ENCODE results near the gene CD9. TPM values are rescaled to one million over a fixed set of nuclear protein-coding genes. Genes with fewer than 3 reads are reported as not detected.
A peak's percentile ranks its signal among the peaks of the same experiment; 100 is the strongest.
"Not testable (repeated sequence)": the region's sequence is repeated elsewhere in the genome, so short reads cannot be mapped to it uniquely, and the experiment has no call there.

Gene CD9
- total and polyA plus RNA-seq, 12 donors: 14.9 to 461 (median 276) TPM

DNA sequence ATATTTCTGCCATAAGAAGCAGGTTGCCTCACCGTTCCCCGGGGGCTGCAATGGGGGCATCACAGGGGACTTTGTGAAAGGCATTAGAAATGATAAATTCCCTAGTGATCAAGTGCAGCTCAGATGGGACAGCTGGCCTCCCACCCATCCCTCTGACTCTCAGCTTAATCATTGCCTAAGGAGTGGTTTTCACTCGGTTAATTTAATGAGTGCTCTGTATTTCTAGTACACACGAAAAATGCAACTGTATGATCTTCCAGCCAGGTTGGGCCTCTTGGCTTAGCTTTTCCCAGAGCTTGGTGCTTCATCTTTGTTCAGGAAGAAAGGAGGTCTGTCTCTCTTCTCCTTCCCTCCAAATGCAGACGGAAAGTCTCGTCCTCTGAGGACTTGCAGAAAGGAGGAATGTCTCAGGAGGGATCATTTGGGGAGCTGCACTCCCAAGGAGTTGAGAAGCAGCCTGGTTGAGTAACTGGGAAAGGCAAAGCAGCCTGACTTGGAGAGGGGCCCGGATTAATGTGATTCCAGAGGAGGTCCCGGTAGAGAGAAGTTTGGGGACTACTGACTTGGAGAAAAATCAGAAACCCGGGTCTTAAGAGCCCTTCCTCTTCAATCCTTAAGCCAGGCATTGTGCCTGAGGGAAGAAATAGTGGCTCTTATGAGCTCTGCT is 7.2 kb downstream of the CD9 start:
- Histone ChIP-seq H3K9me3 (replicated peaks in 1 of 3) (no peaks in the 10 kb centered on the region), H3K27me3 (no peaks in the 10 kb centered on the region), H3K4me3 (no peak overlapping the region), H3K27ac (peak overlapping the region in 3 of 5 donors; percentile 12 to 93 (median 80)), H3K36me3 (replicated peaks in 1 of 2) (peaks cover 0 to 9% of the 10 kb centered on the region in 2 donors), H3K4me1 (replicated peaks in 1 of 2) (peaks cover 24 to 60% of the 10 kb centered on the region in 2 donors)
- 66 to 76% (median 70%) methylated on average over 9 of the region's 9 CpGs for WGBS, 4 donors
- DNase-seq: no peak
- TF ChIP-seq, protein P1, sequence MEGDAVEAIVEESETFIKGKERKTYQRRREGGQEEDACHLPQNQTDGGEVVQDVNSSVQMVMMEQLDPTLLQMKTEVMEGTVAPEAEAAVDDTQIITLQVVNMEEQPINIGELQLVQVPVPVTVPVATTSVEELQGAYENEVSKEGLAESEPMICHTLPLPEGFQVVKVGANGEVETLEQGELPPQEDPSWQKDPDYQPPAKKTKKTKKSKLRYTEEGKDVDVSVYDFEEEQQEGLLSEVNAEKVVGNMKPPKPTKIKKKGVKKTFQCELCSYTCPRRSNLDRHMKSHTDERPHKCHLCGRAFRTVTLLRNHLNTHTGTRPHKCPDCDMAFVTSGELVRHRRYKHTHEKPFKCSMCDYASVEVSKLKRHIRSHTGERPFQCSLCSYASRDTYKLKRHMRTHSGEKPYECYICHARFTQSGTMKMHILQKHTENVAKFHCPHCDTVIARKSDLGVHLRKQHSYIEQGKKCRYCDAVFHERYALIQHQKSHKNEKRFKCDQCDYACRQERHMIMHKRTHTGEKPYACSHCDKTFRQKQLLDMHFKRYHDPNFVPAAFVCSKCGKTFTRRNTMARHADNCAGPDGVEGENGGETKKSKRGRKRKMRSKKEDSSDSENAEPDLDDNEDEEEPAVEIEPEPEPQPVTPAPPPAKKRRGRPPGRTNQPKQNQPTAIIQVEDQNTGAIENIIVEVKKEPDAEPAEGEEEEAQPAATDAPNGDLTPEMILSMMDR (IDR thresholded peaks at IDR 0.05): no peak
- TF ChIP-seq POLR2A (IDR thresholded peaks at IDR 0.05): no peak
- intact Hi-C loops (cut with DNase I): no loop called here

DNA sequence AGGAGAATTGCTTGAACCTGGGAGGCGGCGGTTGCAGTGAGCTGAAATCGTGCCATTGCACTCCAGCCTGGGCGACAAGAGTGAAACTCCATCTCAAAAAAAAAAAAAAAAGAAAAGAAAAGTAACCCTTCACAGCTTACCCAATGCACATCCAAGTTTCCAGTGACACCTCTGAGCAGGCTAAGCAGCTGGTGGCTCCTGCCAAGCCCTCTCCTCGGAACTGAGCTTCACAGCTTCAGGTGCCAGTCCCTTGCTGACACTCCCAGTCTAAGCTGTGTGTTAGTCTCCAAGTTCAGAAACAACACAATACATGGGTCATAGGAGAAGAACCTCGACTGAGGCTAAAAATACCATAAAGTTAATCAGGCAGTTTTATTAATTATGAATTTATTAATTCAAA is 7.9 kb downstream of the CD9 start:
- H3K27ac ChIP-seq: no peak overlapping the region

DNA sequence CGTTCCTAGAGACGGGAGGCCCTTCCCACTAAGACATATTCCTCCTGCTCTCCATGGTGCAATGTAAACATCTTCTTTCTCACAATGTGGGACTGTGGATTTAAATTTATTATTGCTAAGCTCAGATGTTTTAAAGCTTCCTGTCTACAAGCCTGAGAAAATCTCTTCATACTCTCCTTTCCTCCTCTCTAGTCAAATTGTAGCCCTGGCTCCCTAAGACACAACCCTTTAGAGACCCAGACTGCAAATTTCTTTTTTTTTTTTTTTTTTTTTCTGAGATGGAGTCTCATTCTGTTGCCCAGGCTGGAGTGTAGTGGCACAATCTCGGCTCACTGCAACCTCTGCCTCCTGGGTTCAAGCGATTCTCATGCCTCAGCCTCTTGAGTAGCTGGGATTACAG is 9.2 kb downstream of the CD9 start:
- 96 to 99% (median 98%) methylated on average over 4 of the region's 4 CpGs for WGBS, 4 donors
- H3K36me3 ChIP-seq (replicated peaks in 1 of 2); H3K9me3 ChIP-seq (replicated peaks in 1 of 3); H3K27me3 ChIP-seq; H3K4me3 ChIP-seq; DNase-seq; intact Hi-C loops (cut with DNase I): not testable (repeated sequence)
- Histone ChIP-seq H3K27ac (peak overlapping the region in 2 of 5 donors; percentile 13 to 39), H3K4me1 (replicated peaks in 1 of 2) (peaks cover 19 to 49% of the 10 kb centered on the region in 2 donors)

More for the DNA sequence above, 7.9 kb downstream of the CD9 start:
- Histone ChIP-seq H3K9me3 (replicated peaks in 1 of 3) (no peaks in the 10 kb centered on the region), H3K4me1 (replicated peaks in 1 of 2) (peaks cover 23 to 53% of the 10 kb centered on the region in 2 donors), H3K4me3 (no peak overlapping the region), H3K36me3 (replicated peaks in 1 of 2) (peaks cover 0 to 9% of the 10 kb centered on the region in 2 donors), H3K27me3 (no peaks in the 10 kb centered on the region)
- no peak for TF ChIP-seq POLR2A (IDR thresholded peaks at IDR 0.05)
- TF ChIP-seq, protein P1 (IDR thresholded peaks at IDR 0.05): no peak
- DNase-seq: no peak
- 87 to 88% (median 87%) methylated on average over 6 of the region's 6 CpGs for WGBS, 4 donors
- intact Hi-C loops (cut with DNase I): no loop called here

DNA sequence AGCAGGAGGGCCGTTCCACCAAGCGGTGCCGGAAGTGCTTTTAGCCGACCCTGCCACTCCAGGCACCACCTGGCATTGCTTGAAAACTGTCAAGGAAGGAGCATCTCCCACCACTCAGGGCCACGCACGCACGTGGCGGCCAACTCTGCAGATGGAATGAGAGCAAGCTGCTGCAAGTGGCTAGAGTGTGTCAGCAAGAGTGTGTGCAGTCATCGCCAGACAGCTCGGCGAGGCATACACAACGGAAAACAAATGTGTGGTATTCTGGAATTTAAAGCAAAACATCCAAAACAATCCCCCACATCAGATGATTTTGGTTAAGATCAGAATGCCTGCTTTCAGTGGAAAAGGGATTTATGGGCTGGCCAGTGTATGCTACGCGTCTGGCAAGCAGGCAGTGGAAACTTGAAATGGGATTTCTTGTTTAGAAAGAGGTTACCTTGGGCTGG is 11.2 kb downstream of the CD9 start:
- H3K27ac ChIP-seq: peak overlapping the region in 2 of 5 donors; percentile 11 to 42
- H3K4me3 ChIP-seq: no peak overlapping the region
- no peaks in the 10 kb centered on the region for H3K27me3 ChIP-seq
- TF ChIP-seq, protein P1 (IDR thresholded peaks at IDR 0.05): no peak
- no peak for TF ChIP-seq POLR2A (IDR thresholded peaks at IDR 0.05)
- H3K9me3 ChIP-seq (replicated peaks in 1 of 3): no peaks in the 10 kb centered on the region
- intact Hi-C loops (cut with DNase I): no loop called here
- H3K4me1 ChIP-seq (replicated peaks in 1 of 2): peaks cover 23 to 49% of the 10 kb centered on the region in 2 donors
- no peak for DNase-seq
- H3K36me3 ChIP-seq (replicated peaks in 1 of 2): peaks cover 0 to 9% of the 10 kb centered on the region in 2 donors
- 80 to 90% (median 84%) methylated on average over 14 of the region's 14 CpGs for WGBS, 4 donors

DNA sequence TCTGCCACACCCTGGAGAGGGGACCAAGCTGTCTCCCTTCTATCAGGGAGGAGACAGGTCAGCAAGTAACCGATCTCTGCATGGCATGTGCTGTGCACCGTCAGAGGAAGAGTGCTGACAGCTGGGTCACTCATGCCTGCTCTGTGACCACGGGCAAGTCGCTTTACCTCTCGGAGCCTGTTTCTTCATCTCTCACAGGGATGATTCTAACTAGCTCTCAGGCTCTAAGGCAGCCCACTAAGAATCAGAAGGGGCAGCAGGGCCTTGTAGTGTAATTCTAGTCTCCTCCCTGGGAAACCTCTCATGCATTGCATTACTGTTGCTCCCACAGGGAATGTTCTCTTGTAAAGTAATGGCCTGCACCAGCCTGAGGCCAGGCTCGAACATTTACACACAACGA is 11.9 kb downstream of the CD9 start:
- Histone ChIP-seq H3K4me1 (replicated peaks in 1 of 2) (peaks cover 30 to 49% of the 10 kb centered on the region in 2 donors), H3K4me3 (no peak overlapping the region), H3K27me3 (no peaks in the 10 kb centered on the region), H3K9me3 (replicated peaks in 1 of 3) (no peaks in the 10 kb centered on the region), H3K27ac (peak overlapping the region in 2 of 5 donors; percentile 30 to 42), H3K36me3 (replicated peaks in 1 of 2) (peaks cover 0 to 9% of the 10 kb centered on the region in 2 donors)
- no peak for TF ChIP-seq POLR2A (IDR thresholded peaks at IDR 0.05)
- TF ChIP-seq, protein P1 (IDR thresholded peaks at IDR 0.05): no peak
- DNase-seq: no peak
- intact Hi-C loops (cut with DNase I): no loop called here
- whole genome bisulfite sequencing, 4 donors: 72 to 90% (median 86%) methylated on average over 6 to 7 of the region's 7 CpGs
